Spleen (tissue), 11 donors: ENCODE data around the gene KIFBP. TPM values are rescaled to one million over a fixed set of nuclear protein-coding genes. Genes with fewer than 3 reads are reported as not detected.

Experiments used
- DNase-seq: peaks from one replicate; pipeline ENCODE4 v3.0.0-alpha.2; 2020
- H3K27ac ChIP-seq, 8 donors: fragments of 200-600 bp; sonication (generic) in 7 of 8; 1 replicate in 4 of 8; 2 replicates in 4 of 8; pipeline versions ENCODE4 v1.5.0 to v1.8.0; 2016 to 2021; ENCODE audit warnings: inconsistent platforms in 4 of 8, mild to moderate bottlenecking in 4 of 8, moderate library complexity in 1 of 8
- H3K27me3 ChIP-seq, 7 donors: fragments of 200-600 bp; sonication (generic) in 6 of 7; replicated peaks in 1 of 7; 1 replicate in 4 of 7; 2 replicates in 3 of 7; pipeline versions ENCODE4 v1.5.0 to v1.8.0; 2016 to 2021; ENCODE audit warnings: inconsistent platforms in 3 of 7, mild to moderate bottlenecking in 1 of 7
- H3K36me3 ChIP-seq, 6 donors: fragments of 200-600 bp; sonication (generic) in 5 of 6; 1 replicate in 4 of 6; 2 replicates in 2 of 6; pipeline versions ENCODE4 v1.5.0 to v1.8.0; 2016 to 2021; ENCODE audit warnings: inconsistent platforms in 2 of 6
- H3K4me1 ChIP-seq, 6 donors: fragments of 200-600 bp; sonication (generic) in 5 of 6; 1 replicate in 3 of 6; 2 replicates in 3 of 6; pipeline versions ENCODE4 v1.5.0 to v1.8.0; 2016 to 2021; ENCODE audit warnings: inconsistent platforms in 3 of 6
- H3K4me3 ChIP-seq, 8 donors: fragments of 200-600 bp; sonication (generic) in 7 of 8; 1 replicate in 4 of 8; 2 replicates in 4 of 8; pipeline versions ENCODE4 v1.5.0 to v1.8.0; 2016 to 2021; ENCODE audit warnings: inconsistent platforms in 4 of 8, mild to moderate bottlenecking in 4 of 8, moderate library complexity in 2 of 8
- H3K9me3 ChIP-seq, 8 donors: fragments of 200-600 bp; sonication (generic) in 7 of 8; 1 replicate in 4 of 8; 2 replicates in 4 of 8; pipeline versions ENCODE4 v1.5.0 to v1.8.0; 2016 to 2021; ENCODE audit warnings: inconsistent platforms in 4 of 8
- CTCF ChIP-seq, 11 experiments: fragments of 200-600 bp in 7 of 11; fragments of 450-650 bp in 4 of 11; sonication (generic) in 4 of 11; IDR thresholded peaks in 8 of 11; conservative IDR thresholded peaks in 3 of 11; 1 replicate in 7 of 11; 2 replicates in 4 of 11; pipeline versions ENCODE4 v1.4.0 to v1.8.0; 2016 to 2021; ENCODE audit warnings: antibody characterized with exemption in 11 of 11, inconsistent platforms in 4 of 11, mild to moderate bottlenecking in 1 of 11
- POLR2A ChIP-seq, 3 donors: fragments of 450-650 bp; IDR thresholded peaks; one replicate each; pipeline ENCODE4 v1.5.1; 2017; ENCODE audit warnings: antibody characterized with exemption in 3 of 3, mild to moderate bottlenecking in 1 of 3
- POLR2AphosphoS5 ChIP-seq, 3 donors: sonication (generic); formaldehyde crosslinking; IDR thresholded peaks; one replicate each; pipeline ENCODE4 v1.5.1; 2017; ENCODE audit warnings: antibody characterized with exemption in 3 of 3
- WGBS, 5 donors: extraction: QIAGEN DNeasy Blood & Tissue Kit in 3 of 5; methylation state at CpG; one replicate each; pipeline versions ENCODE4 v1.1.5 to v1.1.7; 2013 to 2018; 5-methylcytosine and 5-hydroxymethylcytosine counted together
- intact Hi-C: fragments of 100-400 bp; cut with DNase I; formaldehyde crosslinking; loops from one replicate; pipeline ENCODE4 v1.15.0; 2023; ENCODE audit warnings: low total_unique reads
- polyA plus RNA-seq, 3 donors: library from polyadenylated mRNA; stranded (reverse); fragments of 200-250 nt; gene quantifications; one replicate each; pipeline ENCODE4 v1.2.1, GENCODE V29; 2013
- total RNA-seq, 7 donors: library from RNA; depleted of rRNA in 3 of 7; stranded (reverse); fragments of >200 nt in 3 of 7; fragmentation: NEBNext Ultra II Directional in 4 of 7; extraction: Animal tissue kit (Norgen Biotek cat#: 25700) in 4 of 7; gene quantifications; one replicate each; pipeline versions ENCODE4 v1.1.0 to v1.2.1, GENCODE V29; 2016 to 2021
- donor health status: healthy with polysubstance abuse.
- donor health status: DM: no; HTN: no; CAD: no; lungs with moderate emphysema.
- donor health status: DM: no; HTN: no; CAD: no.
- donor health status: Bipolar disorder and iron deficiency.
- donor health status: healthy.
- donor health status: DM: no; HTN: no; CAD: no.
- donor health status: DM: yes; HTN: yes; CAD: no.

KIFBP gene
- total and polyA plus RNA-seq, 10 donors: 7.3 to 20.1 (median 15.7) TPM

- Histone ChIP-seq H3K4me3 (no peak overlapping the region), H3K27me3 (no peaks in the 10 kb centered on the region), H3K9me3 (no peaks in the 10 kb centered on the region), H3K36me3 (no peaks in the 10 kb centered on the region), H3K27ac (peak overlapping the region in 6 of 8 donors; percentile 11 to 99 (median 78)), H3K4me1 (peaks cover 15 to 84% (median 51%) of the 10 kb centered on the region in 6 donors)
- no peak for DNase-seq
- no peak for TF ChIP-seq POLR2AphosphoS5 (IDR thresholded peaks at IDR 0.05)
- no peak for TF ChIP-seq POLR2A (IDR thresholded peaks at IDR 0.05)
- TF ChIP-seq CTCF (IDR thresholded peaks at IDR 0.05 in 8 of 11, conservative IDR thresholded peaks at IDR 0.05 in 3 of 11): no peak
- intact Hi-C loops: no loop called here
- WGBS, 5 donors: 77 to 88% (median 86%) methylated on average over 6 of the region's 6 CpGs
These were observed 64.1 kb downstream of the KIFBP start for GRCh38 chr10:69052736-69053135.

GRCh38 chr10:69055241-69055640 is 66.6 kb downstream of the KIFBP start:
- no peak for DNase-seq
- Histone ChIP-seq H3K9me3 (no peaks in the 10 kb centered on the region), H3K36me3 (no peaks in the 10 kb centered on the region), H3K27me3 (no peaks in the 10 kb centered on the region), H3K27ac (peak overlapping the region in 7 of 8 donors; percentile 61 to 99 (median 86)), H3K4me3 (no peak overlapping the region), H3K4me1 (peaks cover 12 to 85% (median 40%) of the 10 kb centered on the region in 6 donors)
- intact Hi-C loops: no loop called here
- no peak for TF ChIP-seq POLR2AphosphoS5 (IDR thresholded peaks at IDR 0.05)
- TF ChIP-seq CTCF (IDR thresholded peaks at IDR 0.05 in 8 of 11, conservative IDR thresholded peaks at IDR 0.05 in 3 of 11): no peak
- 57 to 72% (median 69%) methylated on average over 2 of the region's 2 CpGs for WGBS, 5 donors

GRCh38 chr10:69056129-69056528 is 67.5 kb downstream of the KIFBP start:
- DNase-seq: peak; percentile 89
- peak overlapping the region in 1 of 8 donors; percentile 55 for H3K4me3 ChIP-seq
- intact Hi-C loops: no loop called here
- 36 to 47% (median 38%) methylated on average over 7 of the region's 7 CpGs for WGBS, 5 donors
- H3K36me3 ChIP-seq: no peaks in the 10 kb centered on the region
- peaks cover 19 to 87% (median 49%) of the 10 kb centered on the region in 6 donors for H3K4me1 ChIP-seq
- TF ChIP-seq POLR2AphosphoS5 (IDR thresholded peaks at IDR 0.05): peak in 2 of 3 donors; percentile 67 to 89
- no peak for TF ChIP-seq CTCF (IDR thresholded peaks at IDR 0.05 in 8 of 11, conservative IDR thresholded peaks at IDR 0.05 in 3 of 11)
- no peaks in the 10 kb centered on the region for H3K27me3 ChIP-seq
- H3K9me3 ChIP-seq: no peaks in the 10 kb centered on the region
- H3K27ac ChIP-seq: peak overlapping the region in 7 of 8 donors; percentile 61 to 99 (median 86)

- Histone ChIP-seq H3K36me3 (no peaks in the 10 kb centered on the region), H3K27me3 (no peaks in the 10 kb centered on the region), H3K27ac (peak overlapping the region in 7 of 8 donors; percentile 61 to 99 (median 86)), H3K9me3 (no peaks in the 10 kb centered on the region), H3K4me3 (peak overlapping the region in 1 of 8 donors; percentile 55), H3K4me1 (peaks cover 25 to 87% (median 53%) of the 10 kb centered on the region in 6 donors)
- intact Hi-C loops: no loop called here
- 62 to 85% (median 71%) methylated on average over 12 to 14 of the region's 14 CpGs for WGBS, 5 donors
- no peak for TF ChIP-seq CTCF (IDR thresholded peaks at IDR 0.05 in 8 of 11, conservative IDR thresholded peaks at IDR 0.05 in 3 of 11)
- no peak for TF ChIP-seq POLR2A (IDR thresholded peaks at IDR 0.05)
- no peak for TF ChIP-seq POLR2AphosphoS5 (IDR thresholded peaks at IDR 0.05)
- no peak for DNase-seq
These were observed 68.1 kb downstream of the KIFBP start for GRCh38 chr10:69056536-69057260.
